HG03571 (cell line): Measurements from ENCODE around the gene MIPOL1.
"Not testable (repeated sequence)": the region's sequence is repeated elsewhere in the genome, so short reads cannot be mapped to it uniquely, and the experiment has no call there.

ENCODE experiments used
- ATAC-seq: cut with Tn5 transposase; IDR thresholded peaks from one replicate; pipeline ENCODE4 v1.9.1; 2021; ENCODE audit not compliant: unreplicated experiment

The MIPOL1 gene

GRCh38 chr14:37443461-37443860, 245.7 kb downstream of the MIPOL1 start:
- ATAC-seq = no peak

- ATAC-seq = no peak
Measured at GRCh38 chr14:37447883-37448391, 250.2 kb downstream of the MIPOL1 start.

- no peak for ATAC-seq
Measured at GRCh38 chr14:37452323-37452722, 254.6 kb downstream of the MIPOL1 start.

GRCh38 chr14:37453985-37454384, 256.2 kb downstream of the MIPOL1 start:
- ATAC-seq = no peak

- no peak for ATAC-seq
Measured at GRCh38 chr14:37457334-37457733, 259.6 kb downstream of the MIPOL1 start.

GRCh38 chr14:37462426-37462825, 264.7 kb downstream of the MIPOL1 start:
- ATAC-seq = not testable (repeated sequence)

- no peak for ATAC-seq
Measured at GRCh38 chr14:37464192-37464858, 266.6 kb downstream of the MIPOL1 start.

GRCh38 chr14:37466003-37466622, 268.4 kb downstream of the MIPOL1 start:
- ATAC-seq = no peak

- no peak for ATAC-seq
Measured at GRCh38 chr14:37466623-37467088, 268.9 kb downstream of the MIPOL1 start.

- ATAC-seq = no peak
Measured at GRCh38 chr14:37469650-37470049, 271.9 kb downstream of the MIPOL1 start.

- no peak for ATAC-seq
Measured at GRCh38 chr14:37470251-37470650, 272.5 kb downstream of the MIPOL1 start.

GRCh38 chr14:37472906-37473305, 275.2 kb downstream of the MIPOL1 start:
- ATAC-seq = no peak

GRCh38 chr14:37474191-37474590, 276.5 kb downstream of the MIPOL1 start:
- no peak for ATAC-seq

- ATAC-seq = no peak
Measured at GRCh38 chr14:37480446-37481290, 282.9 kb downstream of the MIPOL1 start.

- no peak for ATAC-seq
Measured at GRCh38 chr14:37482428-37482827, 284.7 kb downstream of the MIPOL1 start.

GRCh38 chr14:37483672-37484071, 285.9 kb downstream of the MIPOL1 start:
- no peak for ATAC-seq

- no peak for ATAC-seq
Measured at GRCh38 chr14:37490607-37491006, 292.9 kb downstream of the MIPOL1 start.

GRCh38 chr14:37491076-37491475, 293.3 kb downstream of the MIPOL1 start:
- ATAC-seq = no peak

- ATAC-seq = no peak
Measured at GRCh38 chr14:37493606-37494005, 295.9 kb downstream of the MIPOL1 start.

GRCh38 chr14:37497422-37497821, 299.7 kb downstream of the MIPOL1 start:
- no peak for ATAC-seq

- ATAC-seq = no peak
Measured at GRCh38 chr14:37501877-37502276, 304.1 kb downstream of the MIPOL1 start.

GRCh38 chr14:37508503-37508902, 310.8 kb downstream of the MIPOL1 start:
- ATAC-seq = no peak
